Naive thymus-derived CD4-positive, alpha-beta T cell (primary cell): ENCODE data around the gene TMEM138. TPM values are rescaled to one million over a fixed set of nuclear protein-coding genes. Genes with fewer than 3 reads are reported as not detected.

Experiments used
- ATAC-seq: fragments of 150-1000 bp; cut with Tn5 transposase; 2 replicates; pipeline ENCODE4 v1.10.0; 2021; ENCODE audit warnings: mild to moderate bottlenecking, moderate library complexity
- CTCF ChIA-PET: fragments of 350-600 bp; sonication (Branson Sonifier 250); formaldehyde crosslinking; loops from one replicate; lab custom pipeline; 2021; ENCODE audit warnings: antibody characterized with exemption; lab: Charles Lee
- POLR2A ChIA-PET: fragments of 350-600 bp; sonication (Branson Sonifier 250); formaldehyde crosslinking; loops from one replicate; lab custom pipeline; 2021; ENCODE audit warnings: antibody characterized with exemption, inconsistent platforms; lab: Charles Lee
- DNase-seq, 9 donors: peaks; one replicate each; pipeline versions ENCODE4 v3.0.0 to v3.0.0-alpha.2; 2020 to 2022; ENCODE audit warnings: mixed read lengths in 1 of 9
- H3K27ac ChIP-seq: one replicate; pipeline ENCODE4 v1.7.0; 2013; ENCODE audit warnings: mild to moderate bottlenecking, low read depth, low read length, moderate library complexity
- H3K27me3 ChIP-seq, 2 donors: one replicate each; pipeline ENCODE4 v1.7.0; 2013; ENCODE audit warnings: low read length in 2 of 2, mild to moderate bottlenecking in 2 of 2, moderate library complexity in 2 of 2; ENCODE audit not compliant: control insufficient read depth in 2 of 2, insufficient read depth in 2 of 2
- H3K36me3 ChIP-seq, 3 experiments: 1 replicate in 2 of 3; 2 replicates in 1 of 3; pipeline ENCODE4 v1.7.0; 2013; ENCODE audit warnings: low read length in 3 of 3, mild to moderate bottlenecking in 3 of 3, moderate library complexity in 1 of 3; ENCODE audit not compliant: insufficient read depth in 3 of 3, control insufficient read depth in 2 of 3
- H3K4me1 ChIP-seq, 2 donors: one replicate each; pipeline ENCODE4 v1.7.0; 2013; ENCODE audit warnings: low read length in 2 of 2, mild to moderate bottlenecking in 2 of 2, moderate library complexity in 1 of 2; ENCODE audit not compliant: control insufficient read depth in 2 of 2, insufficient read depth in 2 of 2
- H3K4me3 ChIP-seq: 2 replicates; pipeline ENCODE4 v1.7.0; 2013; ENCODE audit warnings: mild to moderate bottlenecking, low read length
- H3K9me3 ChIP-seq, 3 experiments: 1 replicate in 2 of 3; 2 replicates in 1 of 3; pipeline ENCODE4 v1.7.0; 2013; ENCODE audit warnings: low read length in 3 of 3; ENCODE audit not compliant: control insufficient read depth in 2 of 3
- H3K27ac Mint-ChIP-seq, 9 donors: one replicate each; pipeline ENCODE4 v1.8.0; 2020 to 2022; ENCODE audit warnings: mixed read lengths in 9 of 9, mild to moderate bottlenecking in 8 of 9, moderate library complexity in 5 of 9, inconsistent platforms in 2 of 9
- H3K27me3 Mint-ChIP-seq, 5 donors: one replicate each; pipeline ENCODE4 v1.8.0; 2021 to 2022; ENCODE audit warnings: mixed read lengths in 5 of 5, mild to moderate bottlenecking in 1 of 5
- H3K36me3 Mint-ChIP-seq, 5 donors: one replicate each; pipeline ENCODE4 v1.8.0; 2020 to 2022; ENCODE audit warnings: mixed read lengths in 5 of 5, mild to moderate bottlenecking in 3 of 5, inconsistent platforms in 1 of 5
- H3K4me1 Mint-ChIP-seq, 7 donors: one replicate each; pipeline ENCODE4 v1.8.0; 2020 to 2022; ENCODE audit warnings: mixed read lengths in 7 of 7, mild to moderate bottlenecking in 3 of 7, inconsistent platforms in 1 of 7
- H3K4me3 Mint-ChIP-seq, 10 donors: one replicate each; pipeline ENCODE4 v1.8.0; 2020 to 2022; ENCODE audit warnings: mild to moderate bottlenecking in 10 of 10, mixed read lengths in 10 of 10, moderate library complexity in 6 of 10, inconsistent platforms in 2 of 10
- H3K9me3 Mint-ChIP-seq, 11 donors: one replicate each; pipeline ENCODE4 v1.8.0; 2020 to 2022; ENCODE audit warnings: mixed read lengths in 11 of 11, mild to moderate bottlenecking in 4 of 11, inconsistent platforms in 1 of 11, moderate library complexity in 1 of 11
- intact Hi-C, 2 donors: fragments of 100-400 bp; cut with micrococcal nuclease; formaldehyde crosslinking; loops; one replicate each; pipeline ENCODE4 v1.15.1; 2023
- polyA plus RNA-seq, 2 donors: library from polyadenylated mRNA; unstranded; fragments of 300-500 nt; fragmentation: Illumina TruSeq; gene quantifications; one replicate each; pipeline ENCODE4 v1.2.3, GENCODE V29; 2021
- total RNA-seq, 6 experiments: library from RNA in 5 of 6; stranded (reverse) in 5 of 6; gene quantifications; 1 replicate in 5 of 6; 2 replicates in 1 of 6; pipeline ENCODE4 v1.2.3 and lab custom pipeline; 2021 to 2026

TMEM138 gene
- total and polyA plus RNA-seq, 7 experiments from 2014 or later, result 42.9 to 65.1 (median 55.6) TPM

DNA sequence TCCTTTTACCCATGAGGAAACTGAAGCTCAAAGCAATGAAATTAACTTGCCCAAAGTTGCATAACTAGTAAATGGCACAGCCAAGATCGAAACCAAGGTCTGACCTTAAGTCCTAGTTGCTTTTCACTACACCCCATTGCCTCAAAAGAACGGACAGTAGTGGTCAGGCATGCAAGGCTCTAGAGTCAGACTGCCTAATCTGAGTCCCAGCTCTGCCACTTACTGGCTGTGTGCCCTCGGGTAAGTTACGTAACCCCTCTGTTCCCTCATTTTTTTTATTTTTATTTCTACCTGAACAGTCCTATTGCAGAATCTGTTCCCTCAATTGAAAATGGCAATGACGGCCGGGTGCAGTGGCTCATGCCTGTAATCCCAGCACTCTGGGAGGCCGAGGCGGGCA, 10.1 kb upstream of the TMEM138 start:
- H3K36me3 ChIP-seq, result peaks cover 14 to 61% (median 20%) of the 10 kb centered on the region in 3 experiments
- H3K27ac ChIP-seq, result no peak overlapping the region
- Mint-ChIP-seq H3K4me3 (no peak overlapping the region), H3K4me1 (peaks cover 0 to 10% (median 8%) of the 10 kb centered on the region in 7 donors), H3K27ac (no peak overlapping the region), H3K9me3 (no peaks in the 10 kb centered on the region), H3K27me3 (no peaks in the 10 kb centered on the region), H3K36me3 (peaks cover 10 to 46% (median 16%) of the 10 kb centered on the region in 5 donors)
- H3K4me1 ChIP-seq, result no peaks in the 10 kb centered on the region
- ChIA-PET POLR2A (interaction anchor here (0.7 kb wide), 1 partner anchor 40 kb away, joined by 3 read pairs; no protein-coding TSS in a partner anchor), CTCF (no interaction called here)
- H3K4me3 ChIP-seq, result no peak overlapping the region
- no peaks in the 10 kb centered on the region for H3K27me3 ChIP-seq
- intact Hi-C loops, result no loop called here
- DNase-seq (no peak), ATAC-seq (no peak)
- no peaks in the 10 kb centered on the region for H3K9me3 ChIP-seq

DNA sequence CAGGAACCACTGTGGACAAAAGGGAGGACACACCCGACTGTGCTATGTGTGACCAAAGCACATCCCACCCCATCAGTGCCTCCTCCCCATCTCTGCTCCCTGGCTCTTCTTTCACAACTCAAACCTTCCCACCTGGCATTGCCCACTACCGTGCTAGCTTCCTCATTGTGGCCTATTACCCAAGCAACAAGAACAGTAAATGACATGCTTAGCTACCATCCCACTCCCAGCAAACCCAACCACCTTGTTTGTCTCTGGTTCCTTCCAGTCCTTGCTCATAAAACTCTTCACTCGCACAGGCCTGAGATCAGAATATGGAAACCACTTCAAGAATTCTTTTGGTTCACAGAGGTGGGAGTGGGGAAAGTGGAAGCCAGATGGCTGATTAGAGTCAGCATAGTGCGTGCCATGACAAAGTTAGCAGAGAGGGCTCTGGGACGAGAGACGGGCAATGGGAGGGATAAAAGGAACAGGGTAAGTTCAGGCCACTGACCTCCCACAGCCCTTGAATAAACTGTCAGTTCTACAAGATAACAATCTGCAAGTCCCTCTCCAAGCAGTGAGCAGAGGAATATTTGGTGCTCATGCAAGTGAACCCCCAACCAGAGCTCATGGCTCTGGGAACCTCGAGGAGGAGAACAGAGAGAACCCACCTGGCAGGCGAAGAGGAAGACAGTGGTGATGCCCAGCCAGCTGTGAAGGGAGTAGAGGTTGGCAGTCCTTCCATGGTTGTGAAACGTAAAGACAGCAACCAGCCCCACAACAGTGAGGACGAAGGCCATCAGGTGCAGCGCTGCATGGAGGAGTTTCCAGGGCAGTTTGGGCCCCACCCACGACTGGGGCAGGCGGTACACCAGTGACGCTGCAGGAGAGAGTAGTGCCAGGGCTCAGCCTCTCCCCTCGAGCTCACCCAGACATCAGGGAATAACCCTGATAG, 8.8 kb upstream of the TMEM138 start:
- Mint-ChIP-seq H3K4me1 (peaks cover 5 to 16% (median 13%) of the 10 kb centered on the region in 7 donors), H3K27ac (peak overlapping the region in 1 of 9 donors; percentile 49), H3K36me3 (peaks cover 10 to 43% (median 16%) of the 10 kb centered on the region in 5 donors), H3K9me3 (no peaks in the 10 kb centered on the region), H3K4me3 (peak overlapping the region in 1 of 10 donors; percentile 20), H3K27me3 (no peaks in the 10 kb centered on the region)
- Histone ChIP-seq H3K9me3 (no peaks in the 10 kb centered on the region), H3K27me3 (no peaks in the 10 kb centered on the region), H3K36me3 (peaks cover 14 to 54% (median 20%) of the 10 kb centered on the region in 3 experiments), H3K4me3 (no peak overlapping the region), H3K4me1 (no peaks in the 10 kb centered on the region), H3K27ac (no peak overlapping the region)
- POLR2A ChIA-PET, result no interaction called here
- ATAC-seq, result no peak
- CTCF ChIA-PET, result interaction anchor here (0.7 to 1.7 kb wide), 3 partner anchors 17 to 39 kb away, joined by 3 to 5 read pairs (median 3); partner anchors contain the start of gene TMEM216
- DNase-seq, result no peak
- intact Hi-C loops, result no loop called here

GRCh38 chr11:61354208-61354607, 8.0 kb upstream of the TMEM138 start:
- Histone ChIP-seq H3K4me3 (no peak overlapping the region), H3K9me3 (no peaks in the 10 kb centered on the region), H3K27ac (no peak overlapping the region), H3K27me3 (no peaks in the 10 kb centered on the region), H3K36me3 (peaks cover 14 to 46% (median 15%) of the 10 kb centered on the region in 3 experiments), H3K4me1 (no peaks in the 10 kb centered on the region)
- intact Hi-C loops, result no loop called here
- ATAC-seq, result no peak
- Mint-ChIP-seq H3K4me1 (peaks cover 6 to 18% (median 14%) of the 10 kb centered on the region in 7 donors), H3K27me3 (no peaks in the 10 kb centered on the region), H3K9me3 (no peaks in the 10 kb centered on the region), H3K36me3 (peaks cover 10 to 35% (median 14%) of the 10 kb centered on the region in 5 donors), H3K4me3 (no peak overlapping the region), H3K27ac (no peak overlapping the region)
- CTCF ChIA-PET, result interaction anchor here (0.7 to 1.7 kb wide), 2 partner anchors 18 to 31 kb away, joined by 3 to 5 read pairs; no protein-coding TSS in a partner anchor
- POLR2A ChIA-PET, result no interaction called here
- no peak for DNase-seq

GRCh38 chr11:61356706-61357105, 5.5 kb upstream of the TMEM138 start:
- POLR2A ChIA-PET, result interaction anchor here (1.4 to 1.5 kb wide), 2 partner anchors 21 to 26 kb away, joined by 3 to 4 read pairs; no protein-coding TSS in a partner anchor
- Histone ChIP-seq H3K27me3 (no peaks in the 10 kb centered on the region), H3K9me3 (no peaks in the 10 kb centered on the region), H3K27ac (no peak overlapping the region), H3K36me3 (peaks cover 10 to 24% (median 12%) of the 10 kb centered on the region in 3 experiments), H3K4me3 (no peak overlapping the region), H3K4me1 (peaks cover 4 to 9% of the 10 kb centered on the region in 2 donors)
- no peaks in the 10 kb centered on the region for H3K9me3 Mint-ChIP-seq
- H3K36me3 Mint-ChIP-seq, result peaks cover 7 to 20% (median 9%) of the 10 kb centered on the region in 5 donors
- no peaks in the 10 kb centered on the region for H3K27me3 Mint-ChIP-seq
- H3K4me1 Mint-ChIP-seq, result peaks cover 16 to 39% (median 26%) of the 10 kb centered on the region in 7 donors
- no peak overlapping the region for H3K4me3 Mint-ChIP-seq
- DNase-seq, result no peak
- intact Hi-C loops, result no loop called here
- no peak for ATAC-seq
- H3K27ac Mint-ChIP-seq, result peak overlapping the region in 3 of 9 donors; percentile 14 to 36 (median 24)
- CTCF ChIA-PET, result interaction anchor here (0.7 to 2.7 kb wide), 2 partner anchors 20 to 92 kb away, joined by 4 to 10 read pairs; no protein-coding TSS in a partner anchor

DNA sequence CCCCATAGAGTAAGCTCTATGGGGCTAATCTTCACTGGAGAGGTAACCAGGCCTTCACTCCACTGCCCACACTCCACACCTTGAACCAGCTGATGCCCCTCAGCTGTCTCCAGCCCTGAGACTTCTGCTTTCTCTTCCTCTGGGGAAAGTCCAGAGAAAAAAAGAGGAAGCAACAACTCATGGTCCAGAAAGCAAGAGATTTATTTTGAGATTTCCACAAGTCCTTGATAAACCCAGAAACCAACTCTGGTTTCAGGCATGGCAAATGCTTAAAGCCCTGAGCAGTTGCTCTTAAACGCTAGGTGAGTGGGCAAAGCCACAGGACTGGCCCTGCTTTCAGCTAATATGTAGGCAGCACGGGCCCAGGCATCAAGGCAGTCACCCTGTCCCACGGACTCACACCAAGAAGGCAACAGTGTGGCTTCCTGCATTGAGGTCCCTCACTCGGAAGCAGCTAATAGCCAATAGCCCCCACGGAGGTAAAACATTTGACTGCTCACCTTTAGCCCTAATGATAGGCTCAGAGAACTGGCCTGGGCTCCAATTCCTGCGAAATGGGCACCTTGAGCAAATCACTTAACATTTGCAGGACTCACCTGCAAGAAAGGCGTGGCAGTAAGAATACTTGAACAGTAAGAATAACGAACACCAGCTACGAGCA, 4.8 kb upstream of the TMEM138 start:
- Histone ChIP-seq H3K4me3 (no peak overlapping the region), H3K27me3 (no peaks in the 10 kb centered on the region), H3K27ac (no peak overlapping the region), H3K36me3 (peaks cover 6 to 23% (median 11%) of the 10 kb centered on the region in 3 experiments), H3K9me3 (no peaks in the 10 kb centered on the region), H3K4me1 (peaks cover 4 to 9% of the 10 kb centered on the region in 2 donors)
- intact Hi-C loops, result no loop called here
- H3K27ac Mint-ChIP-seq, result peak overlapping the region in 4 of 9 donors; percentile 24 to 51 (median 38)
- ATAC-seq, result peak; percentile 21
- peak overlapping the region in 2 of 10 donors; percentile 16 to 59 for H3K4me3 Mint-ChIP-seq
- no peak for DNase-seq
- ChIA-PET CTCF (interaction anchor here (0.7 to 2.7 kb wide), 2 partner anchors 21 to 91 kb away, joined by 4 to 10 read pairs; no protein-coding TSS in a partner anchor), POLR2A (interaction anchor here (1.0 to 1.5 kb wide), 4 partner anchors 19 to 26 kb away, joined by 3 to 4 read pairs (median 3); no protein-coding TSS in a partner anchor)
- no peaks in the 10 kb centered on the region for H3K27me3 Mint-ChIP-seq
- peaks cover 5 to 18% (median 8%) of the 10 kb centered on the region in 5 donors for H3K36me3 Mint-ChIP-seq
- peaks cover 20 to 42% (median 28%) of the 10 kb centered on the region in 7 donors for H3K4me1 Mint-ChIP-seq
- no peaks in the 10 kb centered on the region for H3K9me3 Mint-ChIP-seq

- Histone ChIP-seq H3K27ac (no peak overlapping the region), H3K4me3 (no peak overlapping the region), H3K27me3 (no peaks in the 10 kb centered on the region), H3K9me3 (no peaks in the 10 kb centered on the region), H3K36me3 (peaks cover 6 to 18% (median 8%) of the 10 kb centered on the region in 3 experiments), H3K4me1 (peaks cover 8 to 13% of the 10 kb centered on the region in 2 donors)
- DNase-seq (no peak), ATAC-seq (no peak)
- CTCF ChIA-PET, result interaction anchor here (2.7 kb wide), 1 partner anchor 22 kb away, joined by 10 read pairs; no protein-coding TSS in a partner anchor
- H3K4me3 Mint-ChIP-seq, result peak overlapping the region in 3 of 10 donors; percentile 9 to 59 (median 16)
- peaks cover 4 to 15% (median 6%) of the 10 kb centered on the region in 5 donors for H3K36me3 Mint-ChIP-seq
- intact Hi-C loops, result no loop called here
- no peaks in the 10 kb centered on the region for H3K27me3 Mint-ChIP-seq
- peak overlapping the region in 4 of 9 donors; percentile 26 to 62 (median 51) for H3K27ac Mint-ChIP-seq
- H3K4me1 Mint-ChIP-seq, result peaks cover 25 to 47% (median 32%) of the 10 kb centered on the region in 7 donors
- POLR2A ChIA-PET, result interaction anchor here (1.0 to 1.5 kb wide), 4 partner anchors 20 to 27 kb away, joined by 3 to 4 read pairs (median 3); no protein-coding TSS in a partner anchor
- no peaks in the 10 kb centered on the region for H3K9me3 Mint-ChIP-seq
Observed at GRCh38 chr11:61357894-61358239, 4.3 kb upstream of the TMEM138 start.
